ELF-1 (cell line): ENCODE measurements around the gene XPNPEP3.
"Not testable (repeated sequence)": the region's sequence is repeated elsewhere in the genome, so short reads cannot be mapped to it uniquely, and the experiment has no call there.

ENCODE experiments used
- DNase-seq: peaks from one replicate; pipeline ENCODE4 v3.0.0-alpha.2; 2016; ENCODE audit warnings: low read depth, low spot score

The XPNPEP3 gene

GRCh38 chr22:40857309-40857855 is 434 bp downstream of the XPNPEP3 start:
- DNase-seq, result no peak

GRCh38 chr22:40862013-40862412 is 5.1 kb downstream of the XPNPEP3 start, which contains the start of gene DNAJB7:
Gene DNAJB7 (minus strand): TSS chr22:40862113. CDS start chr22:40861994, 119 bp downstream.
- no peak for DNase-seq

GRCh38 chr22:40862537-40862936 is 5.6 kb downstream of the XPNPEP3 start:
- DNase-seq, result no peak

- DNase-seq, result no peak
Observed at GRCh38 chr22:40867109-40867508, 10.2 kb downstream of the XPNPEP3 start.

- DNase-seq, result not testable (repeated sequence)
Observed at GRCh38 chr22:40868379-40868778, 11.4 kb downstream of the XPNPEP3 start.

- DNase-seq, result no peak
Observed at GRCh38 chr22:40874016-40874415, 17.1 kb downstream of the XPNPEP3 start.

- DNase-seq, result no peak
Observed at GRCh38 chr22:40875111-40875510, 18.2 kb downstream of the XPNPEP3 start.

GRCh38 chr22:40876907-40877306 is 20.0 kb downstream of the XPNPEP3 start:
- DNase-seq, result no peak

GRCh38 chr22:40877488-40877887 is 20.5 kb downstream of the XPNPEP3 start:
- no peak for DNase-seq

- DNase-seq, result no peak
Observed at GRCh38 chr22:40878922-40879321, 22.0 kb downstream of the XPNPEP3 start.

GRCh38 chr22:40889116-40889515 is 32.2 kb downstream of the XPNPEP3 start:
- DNase-seq, result no peak

- DNase-seq, result no peak
Observed at GRCh38 chr22:40890881-40891280, 33.9 kb downstream of the XPNPEP3 start.

GRCh38 chr22:40894417-40894816 is 37.5 kb downstream of the XPNPEP3 start:
- DNase-seq, result no peak

- peak; percentile 15 for DNase-seq
Observed at GRCh38 chr22:40898850-40899357, 42.0 kb downstream of the XPNPEP3 start.

GRCh38 chr22:40904101-40904500 is 47.2 kb downstream of the XPNPEP3 start:
- no peak for DNase-seq

- DNase-seq, result no peak
Observed at GRCh38 chr22:40908895-40909294, 51.9 kb downstream of the XPNPEP3 start.

GRCh38 chr22:40911772-40912171 is 54.8 kb downstream of the XPNPEP3 start:
- no peak for DNase-seq

- DNase-seq, result not testable (repeated sequence)
Observed at GRCh38 chr22:40912987-40913386, 56.0 kb downstream of the XPNPEP3 start.

GRCh38 chr22:40919446-40919845 is 62.5 kb downstream of the XPNPEP3 start:
- DNase-seq, result no peak

GRCh38 chr22:40920526-40920925 is 63.6 kb downstream of the XPNPEP3 start:
- DNase-seq, result no peak

- DNase-seq, result peak; percentile 6
Observed at GRCh38 chr22:40922484-40923303, 65.7 kb downstream of the XPNPEP3 start.

GRCh38 chr22:40928657-40929056 is 71.7 kb downstream of the XPNPEP3 start:
- peak; percentile 11 for DNase-seq

- no peak for DNase-seq
Observed at GRCh38 chr22:40932396-40932795, 75.4 kb downstream of the XPNPEP3 start.
